HepG2 (cell line): ENCODE measurements around the gene ABHD17C.

Experiments
- EHMT2 ChIP-seq: fragments of 200-600 bp; sonication (generic); IDR thresholded peaks from 2 replicates; pipeline ENCODE4 v1.7.0; 2017; ENCODE audit warnings: antibody characterized with exemption, low read depth, low read length, borderline replicate concordance
- FOXM1 ChIP-seq: sonication (generic); formaldehyde crosslinking; IDR thresholded peaks from 2 replicates; pipeline ENCODE4 v1.5.0; 2020; ENCODE audit warnings: missing genetic modification reagents
- NCOR1 ChIP-seq: fragments of 200-600 bp; sonication (generic); IDR thresholded peaks from 2 replicates; pipeline ENCODE4 v1.7.0; 2017; ENCODE audit warnings: antibody characterized with exemption, low read length, borderline replicate concordance
- ZNF83 ChIP-seq: sonication (generic); formaldehyde crosslinking; IDR thresholded peaks from 2 replicates; pipeline ENCODE4 v1.4.0; 2020; ENCODE audit warnings: missing genetic modification reagents, mild to moderate bottlenecking, borderline replicate concordance
- ZZZ3 ChIP-seq: sonication (generic); formaldehyde crosslinking; IDR thresholded peaks from 2 replicates; pipeline ENCODE4 v1.4.0; 2020; ENCODE audit warnings: missing genetic modification reagents, mild to moderate bottlenecking, borderline replicate concordance
- TF ChIP-seq, protein P1 (sequence below): sonication (generic); formaldehyde crosslinking; IDR thresholded peaks from 2 replicates; pipeline ENCODE4 v1.4.0; 2020; ENCODE audit warnings: missing genetic modification reagents
- TF ChIP-seq, protein P2 (sequence below): sonication (generic); formaldehyde crosslinking; IDR thresholded peaks from 2 replicates; pipeline ENCODE4 v1.5.0; 2020; ENCODE audit warnings: mild to moderate bottlenecking, missing genetic modification reagents, moderate library complexity

DNA sequence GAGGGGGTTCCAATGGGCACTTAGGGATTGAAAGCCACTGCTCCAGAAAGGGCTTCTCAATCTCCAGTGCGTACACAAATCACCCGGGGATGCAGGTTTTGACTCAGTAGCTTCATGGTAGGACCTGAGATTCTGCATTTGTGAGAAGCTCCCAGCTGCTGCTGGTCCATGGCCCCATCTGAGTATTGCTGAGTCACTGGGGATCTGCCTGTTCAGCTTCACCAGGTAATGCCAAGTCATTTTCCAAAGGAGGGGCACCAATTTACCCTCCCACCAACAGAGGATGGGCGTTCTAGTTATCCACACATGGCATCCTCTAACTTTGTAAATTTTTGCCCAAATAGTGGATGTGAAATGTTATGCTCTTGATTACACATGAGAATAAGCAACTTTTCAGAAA is 71.2 kb downstream of the ABHD17C start:
- TF ChIP-seq, protein P1, sequence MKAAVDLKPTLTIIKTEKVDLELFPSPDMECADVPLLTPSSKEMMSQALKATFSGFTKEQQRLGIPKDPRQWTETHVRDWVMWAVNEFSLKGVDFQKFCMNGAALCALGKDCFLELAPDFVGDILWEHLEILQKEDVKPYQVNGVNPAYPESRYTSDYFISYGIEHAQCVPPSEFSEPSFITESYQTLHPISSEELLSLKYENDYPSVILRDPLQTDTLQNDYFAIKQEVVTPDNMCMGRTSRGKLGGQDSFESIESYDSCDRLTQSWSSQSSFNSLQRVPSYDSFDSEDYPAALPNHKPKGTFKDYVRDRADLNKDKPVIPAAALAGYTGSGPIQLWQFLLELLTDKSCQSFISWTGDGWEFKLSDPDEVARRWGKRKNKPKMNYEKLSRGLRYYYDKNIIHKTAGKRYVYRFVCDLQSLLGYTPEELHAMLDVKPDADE (CRISPR knock-in tag), result no peak
- TF ChIP-seq ZZZ3 (CRISPR knock-in tag), result no peak
- TF ChIP-seq, protein P2, sequence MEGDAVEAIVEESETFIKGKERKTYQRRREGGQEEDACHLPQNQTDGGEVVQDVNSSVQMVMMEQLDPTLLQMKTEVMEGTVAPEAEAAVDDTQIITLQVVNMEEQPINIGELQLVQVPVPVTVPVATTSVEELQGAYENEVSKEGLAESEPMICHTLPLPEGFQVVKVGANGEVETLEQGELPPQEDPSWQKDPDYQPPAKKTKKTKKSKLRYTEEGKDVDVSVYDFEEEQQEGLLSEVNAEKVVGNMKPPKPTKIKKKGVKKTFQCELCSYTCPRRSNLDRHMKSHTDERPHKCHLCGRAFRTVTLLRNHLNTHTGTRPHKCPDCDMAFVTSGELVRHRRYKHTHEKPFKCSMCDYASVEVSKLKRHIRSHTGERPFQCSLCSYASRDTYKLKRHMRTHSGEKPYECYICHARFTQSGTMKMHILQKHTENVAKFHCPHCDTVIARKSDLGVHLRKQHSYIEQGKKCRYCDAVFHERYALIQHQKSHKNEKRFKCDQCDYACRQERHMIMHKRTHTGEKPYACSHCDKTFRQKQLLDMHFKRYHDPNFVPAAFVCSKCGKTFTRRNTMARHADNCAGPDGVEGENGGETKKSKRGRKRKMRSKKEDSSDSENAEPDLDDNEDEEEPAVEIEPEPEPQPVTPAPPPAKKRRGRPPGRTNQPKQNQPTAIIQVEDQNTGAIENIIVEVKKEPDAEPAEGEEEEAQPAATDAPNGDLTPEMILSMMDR, result no peak
- TF ChIP-seq NCOR1, result no peak
- no peak for TF ChIP-seq FOXM1 (CRISPR knock-in tag)
- TF ChIP-seq EHMT2, result no peak
- TF ChIP-seq ZNF83 (CRISPR knock-in tag), result no peak
